GM18868 (cell line): Measurements from ENCODE around the gene DDA1.

Source experiments
- ATAC-seq: cut with Tn5 transposase; IDR thresholded peaks from one replicate; pipeline ENCODE4 v1.9.1; 2021; ENCODE audit warnings: mild to moderate bottlenecking, moderate library complexity; ENCODE audit not compliant: unreplicated experiment

Gene DDA1

GRCh38 chr19:17328517-17329365 is 19.4 kb downstream of the DDA1 start:
- ATAC-seq: no peak

GRCh38 chr19:17329366-17330261 is 20.3 kb downstream of the DDA1 start:
- ATAC-seq: no peak

DNA sequence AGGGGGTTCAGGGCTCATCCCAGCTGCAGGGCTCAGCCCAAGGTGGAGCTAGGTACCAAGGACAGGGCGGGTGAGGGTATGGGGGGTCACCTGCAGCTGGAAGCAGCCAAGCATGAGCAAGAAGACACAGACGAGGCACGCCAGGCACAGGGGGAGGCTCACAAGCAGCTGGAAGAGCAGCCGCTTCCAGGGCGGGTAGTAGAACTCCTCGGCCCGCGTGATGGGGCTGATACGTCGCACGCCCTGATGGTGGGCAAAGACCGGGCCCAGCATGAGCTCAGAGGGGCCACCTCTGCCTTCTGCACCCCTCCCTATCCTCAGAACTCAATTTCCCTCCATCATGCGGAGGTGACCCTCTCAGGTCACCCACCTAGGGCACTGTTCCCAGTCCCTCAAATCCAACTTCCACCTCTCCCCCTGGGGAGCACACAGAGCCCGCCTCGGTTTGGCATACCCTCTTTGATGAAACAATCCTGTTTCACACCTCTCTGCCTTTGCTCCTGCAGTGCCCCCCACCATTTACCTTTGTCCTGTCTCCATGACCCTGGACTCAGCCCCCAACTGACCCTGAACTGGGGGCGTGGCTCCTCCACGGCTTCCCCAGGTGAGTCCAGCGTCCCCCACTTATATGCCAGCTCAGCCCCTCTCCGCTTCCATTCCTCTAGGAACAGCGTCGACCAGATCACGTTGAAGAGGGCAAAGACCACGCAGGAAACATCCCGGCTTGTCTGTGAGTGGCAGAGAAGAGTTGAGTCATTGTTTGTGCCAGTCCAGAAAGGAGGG is 21.1 kb downstream of the DDA1 start:
- no peak for ATAC-seq

DNA sequence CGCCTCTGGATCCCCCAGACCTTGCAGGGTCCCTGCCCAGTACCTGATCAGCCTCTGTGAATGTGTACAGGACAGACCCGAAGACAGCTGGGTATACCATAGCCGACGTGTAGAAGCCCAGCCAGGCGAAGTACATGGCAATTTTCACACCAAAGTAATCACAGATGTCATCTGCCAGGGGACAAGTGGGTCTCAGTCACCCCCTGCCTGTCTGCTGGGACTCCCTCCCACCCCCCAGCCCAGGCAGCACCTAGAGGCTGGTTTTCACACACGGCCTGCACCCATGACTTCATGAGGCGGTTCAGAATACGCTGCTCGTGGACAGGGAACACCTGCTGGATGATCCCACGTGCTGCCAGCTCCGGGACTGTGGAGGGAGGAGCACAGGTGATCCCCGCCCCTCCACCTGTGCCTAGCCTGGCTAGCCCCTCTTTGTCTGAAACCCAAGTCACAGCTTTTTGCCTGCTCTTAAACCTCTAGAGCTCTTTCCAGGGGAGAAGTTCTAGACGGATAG is 21.7 kb downstream of the DDA1 start:
- ATAC-seq: no peak

DNA sequence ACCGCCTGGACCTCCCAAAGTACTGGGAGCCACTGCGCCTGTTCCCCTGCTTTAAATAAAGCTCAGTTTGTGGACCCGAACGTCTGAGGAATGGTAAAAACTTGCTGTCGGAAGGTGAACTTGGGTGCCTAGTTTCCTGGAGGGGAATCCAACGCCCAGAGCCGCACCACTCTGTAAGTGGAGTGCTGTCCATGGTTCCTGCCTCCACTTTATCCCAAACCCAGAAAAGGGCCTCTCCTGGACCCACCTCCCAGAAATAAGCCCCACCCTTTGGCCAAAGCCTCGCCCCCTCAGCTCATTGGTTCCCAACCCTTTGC is 23.0 kb downstream of the DDA1 start:
- no peak for ATAC-seq

GRCh38 chr19:17332677-17333581 is 23.6 kb downstream of the DDA1 start:
- ATAC-seq: no peak

DNA sequence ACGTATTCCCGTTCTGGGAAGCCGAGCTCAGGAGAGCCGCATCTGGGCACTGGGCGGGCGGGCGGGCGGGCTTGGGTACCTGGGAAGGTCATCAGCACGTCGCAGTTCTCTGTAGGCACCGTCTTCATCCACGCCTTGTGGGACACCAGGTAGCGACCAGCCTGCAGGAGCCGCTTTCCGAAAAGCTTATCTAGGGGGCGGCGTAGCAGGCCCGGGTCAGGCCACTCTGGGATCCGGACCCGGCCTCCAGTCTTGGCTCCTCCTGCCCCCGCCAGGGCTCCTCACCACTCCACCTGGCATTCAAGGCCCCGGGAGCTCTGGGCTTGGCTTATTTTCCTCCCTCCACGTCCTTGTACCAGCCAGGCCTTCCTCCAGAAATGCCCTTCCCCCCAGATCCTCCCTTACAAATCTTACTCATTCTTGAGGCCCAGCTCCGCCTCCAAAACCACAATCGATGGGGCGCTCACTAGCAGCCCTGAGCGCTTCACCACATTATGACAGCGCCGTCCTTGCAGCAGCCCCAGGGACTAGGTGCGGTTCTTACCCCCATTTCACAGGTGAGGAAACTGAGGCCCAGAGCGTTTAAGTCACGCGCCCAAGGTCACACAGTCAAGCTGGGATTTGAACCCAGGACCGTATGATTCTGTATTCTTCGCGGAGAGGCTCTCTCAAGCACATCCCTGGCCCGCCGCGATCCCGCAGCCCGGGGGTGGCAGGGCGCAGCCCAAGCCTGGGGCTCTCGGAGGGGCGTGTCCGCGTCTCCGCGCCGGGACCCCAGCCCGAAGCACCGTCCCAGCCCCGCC is 24.4 kb downstream of the DDA1 start:
- ATAC-seq: no peak

DNA sequence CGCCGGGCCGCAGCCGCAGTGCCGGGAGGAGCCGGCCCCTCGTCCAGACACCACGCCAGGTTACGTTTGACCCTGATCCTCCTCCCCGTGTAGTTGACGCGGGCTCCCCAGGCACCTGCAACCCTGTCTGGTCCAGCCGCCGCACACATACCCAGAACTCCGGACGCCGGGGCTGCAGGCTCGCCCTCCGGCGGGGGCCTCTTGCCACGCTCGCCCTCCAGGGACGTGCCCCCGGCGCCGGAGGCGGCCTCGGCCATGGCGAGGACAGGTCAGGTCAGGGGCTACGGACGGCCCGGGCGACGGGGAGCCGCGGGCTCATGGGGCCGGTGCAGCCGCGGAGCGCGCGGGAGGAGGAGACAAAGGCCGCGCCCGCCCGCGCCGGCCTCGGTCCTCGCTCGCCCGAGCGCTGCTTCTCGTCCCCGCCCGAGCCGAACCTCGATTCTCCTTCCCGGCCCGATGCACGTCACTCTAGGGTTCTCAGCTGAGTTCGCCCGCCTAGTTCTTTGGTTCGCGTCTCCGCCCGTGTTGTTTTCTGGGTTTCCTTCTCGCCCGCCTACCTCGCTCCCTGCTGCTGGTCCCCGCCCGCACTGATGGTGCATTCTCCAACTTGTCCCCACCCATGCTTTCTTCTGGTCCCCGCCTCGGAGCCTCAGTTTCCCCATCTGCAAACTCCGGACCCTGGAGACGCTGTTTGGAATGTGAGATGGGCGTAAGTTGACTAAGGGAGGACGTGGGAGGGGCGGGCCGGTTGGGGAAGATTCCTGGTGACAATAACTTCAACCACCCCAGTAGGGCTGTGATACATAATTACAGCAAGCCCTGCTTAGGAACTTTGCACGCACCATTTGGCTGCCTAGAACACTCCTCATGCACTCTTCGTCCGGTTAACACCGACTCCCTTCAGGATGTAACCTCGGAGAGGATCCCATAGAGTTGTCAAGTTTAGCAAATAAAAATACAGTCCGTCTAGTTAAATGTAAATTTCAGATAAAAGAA is 25.3 kb downstream of the DDA1 start, which contains the start of gene ANO8:
ANO8 (minus strand) TSS at position 442 of the 996 bp plus-strand sequence; CDS start at position 257, 185 bp downstream.
- ATAC-seq: peak; percentile 46

DNA sequence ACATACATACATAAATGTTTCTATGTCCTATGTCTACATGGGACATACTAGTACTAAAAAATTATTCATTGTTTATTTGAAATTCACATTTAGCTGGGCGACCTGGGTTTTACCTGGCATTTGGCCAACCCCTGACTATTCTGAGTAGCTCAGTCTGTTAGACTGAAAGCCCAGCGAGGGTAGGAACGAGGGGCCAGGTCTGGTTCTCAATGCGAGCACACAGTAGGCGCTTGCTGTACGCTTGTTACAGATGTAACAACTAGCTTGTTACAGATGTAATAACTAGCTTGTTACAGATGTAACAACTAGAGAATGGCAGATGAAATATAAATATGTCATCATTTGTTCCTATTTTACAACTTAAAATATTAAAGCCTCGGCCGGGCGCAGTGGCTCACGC is 26.2 kb downstream of the DDA1 start:
- no peak for ATAC-seq

GRCh38 chr19:17336872-17337674 is 27.7 kb downstream of the DDA1 start, which contains the start of gene GTPBP3:
TSS of gene GTPBP3 (plus strand) at chr19:17337553. CDS start at chr19:17337612, 59 bp downstream.
- ATAC-seq: peak; percentile 75

DNA sequence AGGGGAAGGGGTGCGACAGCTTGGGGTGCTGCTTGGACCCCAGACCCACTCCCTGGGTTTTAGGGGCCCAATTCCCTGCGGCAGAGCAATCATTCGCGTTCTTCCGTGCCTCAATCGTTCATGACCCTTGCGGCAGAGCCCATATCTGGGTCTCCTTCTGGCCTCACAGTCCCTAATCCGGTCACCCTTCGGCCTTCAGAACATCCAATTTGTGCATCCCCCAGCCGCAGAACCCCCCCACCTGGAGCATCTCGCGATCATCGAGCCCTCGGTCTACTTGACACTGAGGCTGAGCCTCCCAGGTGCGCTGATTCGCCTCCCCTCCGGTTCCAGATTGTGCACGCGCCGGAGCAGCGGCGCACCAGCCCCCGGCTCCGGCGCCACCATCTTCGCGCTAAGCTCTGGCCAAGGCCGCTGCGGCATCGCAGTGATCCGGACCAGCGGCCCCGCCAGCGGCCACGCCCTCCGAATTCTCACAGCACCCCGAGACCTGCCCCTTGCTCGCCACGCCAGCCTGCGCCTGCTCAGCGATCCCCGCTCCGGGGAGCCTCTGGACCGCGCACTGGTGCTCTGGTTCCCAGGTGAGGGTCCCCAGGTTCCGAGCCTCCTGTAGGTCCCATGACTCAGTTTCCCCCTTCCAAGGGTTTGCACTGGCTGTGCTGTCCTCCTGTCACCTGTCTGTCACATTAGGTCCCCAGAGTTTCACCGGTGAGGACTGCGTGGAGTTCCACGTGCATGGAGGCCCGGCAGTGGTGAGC is 28.5 kb downstream of the DDA1 start:
- ATAC-seq: no peak

DNA sequence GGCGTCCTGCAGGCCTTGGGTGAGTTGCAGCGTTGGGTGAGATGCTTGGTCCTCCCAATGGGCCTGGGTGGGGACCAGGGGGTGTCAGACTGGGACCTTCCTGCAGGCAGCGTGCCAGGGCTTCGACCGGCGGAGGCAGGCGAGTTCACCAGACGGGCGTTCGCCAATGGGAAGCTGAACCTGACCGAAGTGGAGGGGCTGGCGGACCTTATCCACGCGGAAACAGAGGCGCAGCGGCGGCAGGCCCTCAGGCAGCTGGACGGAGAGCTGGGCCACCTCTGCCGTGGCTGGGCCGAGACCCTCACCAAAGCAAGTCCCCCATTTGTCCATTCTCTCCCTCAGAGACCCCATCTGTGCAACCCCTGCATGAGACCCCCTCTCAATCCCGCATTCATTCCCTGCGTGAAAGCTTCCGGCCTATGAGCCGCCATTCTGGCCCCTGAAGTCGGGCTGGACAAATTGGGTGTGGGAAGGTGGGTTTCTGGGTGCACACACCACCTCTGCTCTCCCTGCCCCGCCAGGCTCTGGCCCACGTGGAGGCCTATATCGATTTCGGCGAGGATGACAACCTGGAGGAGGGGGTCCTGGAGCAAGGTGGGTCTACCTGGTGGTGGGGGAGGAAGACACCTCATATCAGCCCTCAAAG is 29.2 kb downstream of the DDA1 start:
- no peak for ATAC-seq

GRCh38 chr19:17339088-17339741 is 29.9 kb downstream of the DDA1 start:
- ATAC-seq: no peak

- no peak for ATAC-seq
These were observed 31.0 kb downstream of the DDA1 start for GRCh38 chr19:17340302-17340870.

- no peak for ATAC-seq
These were observed 31.6 kb downstream of the DDA1 start for GRCh38 chr19:17340871-17341357.
